Activated B cell treated with CpG ODN at 0.5 μM for 24 hours (primary cell): ENCODE data around the gene H6PD. TPM values are rescaled to one million over a fixed set of nuclear protein-coding genes. Genes with fewer than 3 reads are reported as not detected.

ENCODE experiments used
- ATAC-seq: fragments of 200-7000 bp; cut with Tn5 transposase; one replicate; pipeline ENCODE4 v1.10.0; 2021; ENCODE audit warnings: low read depth, mild to moderate bottlenecking, moderate library complexity
- CTCF ChIA-PET: fragments of 350-600 bp; sonication (Branson Sonifier 250); formaldehyde crosslinking; loops from one replicate; lab custom pipeline; 2021; ENCODE audit warnings: antibody characterized with exemption; lab: Charles Lee
- POLR2A ChIA-PET: fragments of 350-600 bp; sonication (Branson Sonifier 250); formaldehyde crosslinking; loops from one replicate; lab custom pipeline; 2021; ENCODE audit warnings: antibody characterized with exemption; lab: Charles Lee
- DNase-seq: peaks from one replicate; pipeline ENCODE4 v3.0.0; 2022
- H3K27ac Mint-ChIP-seq: one replicate; pipeline ENCODE4 v1.8.0; 2020; ENCODE audit warnings: mixed read lengths
- H3K27me3 Mint-ChIP-seq: one replicate; pipeline ENCODE4 v1.8.0; 2021; ENCODE audit warnings: mixed read lengths
- H3K36me3 Mint-ChIP-seq: one replicate; pipeline ENCODE4 v1.8.0; 2021; ENCODE audit warnings: low read depth, mixed read lengths
- H3K4me1 Mint-ChIP-seq: one replicate; pipeline ENCODE4 v1.8.0; 2021; ENCODE audit warnings: mixed read lengths
- H3K4me3 Mint-ChIP-seq: one replicate; pipeline ENCODE4 v1.8.0; 2020; ENCODE audit warnings: mild to moderate bottlenecking, mixed read lengths
- H3K9me3 Mint-ChIP-seq: one replicate; pipeline ENCODE4 v1.8.0; 2020; ENCODE audit warnings: mixed read lengths
- CTCF ChIP-seq: fragments of 200-600 bp; IDR thresholded peaks from one replicate; pipeline ENCODE4 v1.8.0; 2022; ENCODE audit warnings: antibody characterized with exemption, mild to moderate bottlenecking
- intact Hi-C: fragments of 100-400 bp; cut with micrococcal nuclease; formaldehyde crosslinking; loops from one replicate; pipeline ENCODE4 v1.15.1; 2024
- total RNA-seq: library from RNA; stranded (reverse); gene quantifications from 2 replicates; pipeline ENCODE4 v1.2.3, GENCODE V29; 2022

Gene H6PD
- total RNA-seq, 1 donor from 2014 or later, result 21.9 TPM

GRCh38 chr1:9265037-9265436 lies 30.5 kb downstream of the H6PD start:
- ChIA-PET CTCF (no interaction called here), POLR2A (no interaction called here)
- Mint-ChIP-seq H3K27ac (no peak overlapping the region), H3K36me3 (peaks cover 62% of the 10 kb centered on the region), H3K9me3 (no peaks in the 10 kb centered on the region), H3K4me1 (peaks cover 2% of the 10 kb centered on the region), H3K27me3 (no peaks in the 10 kb centered on the region), H3K4me3 (no peak overlapping the region)
- ATAC-seq, result no peak
- no peak for TF ChIP-seq CTCF
- intact Hi-C loops, result loop anchor here (5.0 kb wide), 1 partner anchor 192 kb away; no protein-coding TSS in a partner anchor
- no peak for DNase-seq

DNA sequence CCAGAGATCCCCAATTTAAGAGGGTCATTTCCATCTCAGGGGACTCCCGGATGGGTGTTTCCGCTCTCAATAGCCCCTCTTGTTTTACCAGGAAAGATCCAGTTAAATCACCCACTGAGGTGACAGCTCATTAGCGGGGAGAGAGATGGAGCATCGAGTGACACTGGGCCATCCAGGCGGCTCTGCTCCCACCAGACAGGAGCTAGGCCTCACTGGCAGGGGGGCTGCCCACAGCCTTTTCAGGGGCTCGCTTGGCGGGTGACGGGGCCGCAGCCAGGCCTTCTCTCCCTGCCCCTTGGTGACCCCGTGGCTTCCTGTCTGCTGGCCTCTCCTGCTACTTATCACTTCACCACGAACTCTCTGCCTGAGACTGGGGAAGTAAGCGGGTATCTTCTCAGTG lies 31.4 kb downstream of the H6PD start:
- no peaks in the 10 kb centered on the region for H3K9me3 Mint-ChIP-seq
- POLR2A ChIA-PET, result no interaction called here
- H3K36me3 Mint-ChIP-seq, result peaks cover 58% of the 10 kb centered on the region
- no peak overlapping the region for H3K27ac Mint-ChIP-seq
- no peak for TF ChIP-seq CTCF
- CTCF ChIA-PET, result no interaction called here
- peaks cover 2% of the 10 kb centered on the region for H3K4me1 Mint-ChIP-seq
- intact Hi-C loops, result loop anchor here (2.0 to 5.0 kb wide), 2 partner anchors 23 to 191 kb away; no protein-coding TSS in a partner anchor
- H3K4me3 Mint-ChIP-seq, result no peak overlapping the region
- DNase-seq (no peak), ATAC-seq (no peak)
- H3K27me3 Mint-ChIP-seq, result no peaks in the 10 kb centered on the region

GRCh38 chr1:9267352-9267686 lies 32.7 kb downstream of the H6PD start:
- TF ChIP-seq CTCF, result no peak
- intact Hi-C loops, result loop anchor here (1.0 to 5.0 kb wide), 3 partner anchors 21 to 224 kb away; no protein-coding TSS in a partner anchor
- ChIA-PET CTCF (interaction anchor here (0.7 to 3.7 kb wide), 6 partner anchors 8 to 227 kb away, joined by 3 to 48 read pairs (median 9); no protein-coding TSS in a partner anchor), POLR2A (interaction anchor here (0.6 to 0.9 kb wide), 3 partner anchors 15 to 224 kb away, joined by 3 to 7 read pairs (median 3); no protein-coding TSS in a partner anchor)
- H3K4me3 Mint-ChIP-seq, result no peak overlapping the region
- no peak for ATAC-seq
- H3K36me3 Mint-ChIP-seq, result peaks cover 51% of the 10 kb centered on the region
- no peak overlapping the region for H3K27ac Mint-ChIP-seq
- H3K4me1 Mint-ChIP-seq, result no peaks in the 10 kb centered on the region
- H3K9me3 Mint-ChIP-seq, result no peaks in the 10 kb centered on the region
- H3K27me3 Mint-ChIP-seq, result no peaks in the 10 kb centered on the region
- no peak for DNase-seq

DNA sequence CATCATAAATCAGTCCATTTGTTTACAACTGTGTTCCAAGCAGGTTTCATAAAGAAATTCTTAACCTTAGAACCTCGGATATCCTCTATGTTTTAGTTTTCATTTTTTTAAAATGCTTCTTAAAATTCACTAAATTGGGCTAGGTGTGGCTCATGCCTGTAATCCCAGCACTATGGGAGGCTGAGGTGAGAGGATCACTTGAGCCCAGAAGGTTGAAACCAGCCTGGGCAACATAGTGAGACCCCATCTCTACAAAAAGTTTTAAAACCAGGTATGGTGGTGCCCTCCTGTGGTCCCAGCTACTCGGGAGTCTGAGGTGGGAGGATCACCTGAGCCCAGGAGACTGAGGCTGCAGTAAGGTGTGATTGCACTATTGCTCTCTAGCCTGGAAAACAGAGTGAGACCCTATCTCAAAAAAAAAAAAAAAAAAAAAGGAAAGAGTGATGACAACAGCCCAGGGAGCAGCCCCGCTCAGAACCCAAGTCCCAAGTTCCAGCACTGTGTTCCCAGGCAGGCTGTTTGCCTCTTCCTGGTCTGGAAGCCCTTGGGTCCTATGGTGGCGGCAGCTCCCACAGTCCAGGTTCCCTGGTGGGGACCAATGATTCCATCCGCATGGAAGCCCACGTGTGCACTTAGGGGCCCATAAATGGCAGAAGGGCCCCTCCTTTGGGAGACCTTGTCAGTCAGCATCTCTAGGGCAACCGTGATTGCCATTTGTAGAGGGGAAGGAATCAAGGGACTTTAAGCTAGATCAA lies 33.4 kb downstream of the H6PD start:
- ChIA-PET CTCF (interaction anchor here (1.5 to 3.7 kb wide), 3 partner anchors 21 to 222 kb away, joined by 13 to 48 read pairs (median 20); no protein-coding TSS in a partner anchor), POLR2A (no interaction called here)
- DNase-seq, result no peak
- Mint-ChIP-seq H3K36me3 (peaks cover 48% of the 10 kb centered on the region), H3K27me3 (no peaks in the 10 kb centered on the region), H3K4me3 (no peak overlapping the region), H3K4me1 (no peaks in the 10 kb centered on the region), H3K9me3 (no peaks in the 10 kb centered on the region), H3K27ac (no peak overlapping the region)
- TF ChIP-seq CTCF, result no peak
- no peak for ATAC-seq
- intact Hi-C loops, result loop anchor here (1.0 to 5.0 kb wide), 3 partner anchors 21 to 223 kb away; no protein-coding TSS in a partner anchor

DNA sequence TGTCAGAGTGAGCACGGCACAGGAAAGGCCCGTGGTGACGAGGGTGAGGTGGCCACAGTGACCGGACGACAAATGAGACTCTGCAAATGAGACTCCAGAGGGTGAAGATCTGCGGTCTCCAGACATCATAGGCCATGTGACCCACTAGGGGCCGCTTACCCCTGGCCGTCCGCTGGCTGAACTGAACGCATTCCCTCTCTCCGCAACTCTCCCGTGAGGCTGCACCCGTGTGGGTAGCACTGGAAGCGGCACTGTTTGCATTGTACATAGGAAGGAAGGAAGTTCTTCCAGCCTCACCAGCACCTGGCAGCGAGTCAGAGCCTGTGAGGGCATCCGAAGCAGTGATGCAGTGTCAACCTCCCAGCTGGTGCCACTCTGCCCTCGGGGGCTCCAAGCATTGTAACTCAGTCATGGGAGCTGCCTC lies 34.5 kb downstream of the H6PD start:
- intact Hi-C loops, result loop anchor here (5.0 kb wide), 1 partner anchor 188 kb away; no protein-coding TSS in a partner anchor
- Mint-ChIP-seq H3K27ac (no peak overlapping the region), H3K27me3 (no peaks in the 10 kb centered on the region), H3K4me1 (no peaks in the 10 kb centered on the region), H3K4me3 (no peak overlapping the region), H3K9me3 (no peaks in the 10 kb centered on the region), H3K36me3 (peaks cover 38% of the 10 kb centered on the region)
- CTCF ChIA-PET, result interaction anchor here (0.8 to 3.7 kb wide), 2 partner anchors 187 to 221 kb away, joined by 3 to 48 read pairs; no protein-coding TSS in a partner anchor
- no peak for TF ChIP-seq CTCF
- POLR2A ChIA-PET, result no interaction called here
- ATAC-seq (no peak), DNase-seq (no peak)
